ENCODE results near the gene PLA1A. TPM values are rescaled to one million over a fixed set of nuclear protein-coding genes. Genes with fewer than 3 reads are reported as not detected.

The PLA1A gene
- total and polyA plus RNA-seq, 10 of the 15 experiments (the other 5 are each of a cell fraction or from before 2014, with no cell fraction given) = 2.9 to 106 (median 4.8) TPM

DNA sequence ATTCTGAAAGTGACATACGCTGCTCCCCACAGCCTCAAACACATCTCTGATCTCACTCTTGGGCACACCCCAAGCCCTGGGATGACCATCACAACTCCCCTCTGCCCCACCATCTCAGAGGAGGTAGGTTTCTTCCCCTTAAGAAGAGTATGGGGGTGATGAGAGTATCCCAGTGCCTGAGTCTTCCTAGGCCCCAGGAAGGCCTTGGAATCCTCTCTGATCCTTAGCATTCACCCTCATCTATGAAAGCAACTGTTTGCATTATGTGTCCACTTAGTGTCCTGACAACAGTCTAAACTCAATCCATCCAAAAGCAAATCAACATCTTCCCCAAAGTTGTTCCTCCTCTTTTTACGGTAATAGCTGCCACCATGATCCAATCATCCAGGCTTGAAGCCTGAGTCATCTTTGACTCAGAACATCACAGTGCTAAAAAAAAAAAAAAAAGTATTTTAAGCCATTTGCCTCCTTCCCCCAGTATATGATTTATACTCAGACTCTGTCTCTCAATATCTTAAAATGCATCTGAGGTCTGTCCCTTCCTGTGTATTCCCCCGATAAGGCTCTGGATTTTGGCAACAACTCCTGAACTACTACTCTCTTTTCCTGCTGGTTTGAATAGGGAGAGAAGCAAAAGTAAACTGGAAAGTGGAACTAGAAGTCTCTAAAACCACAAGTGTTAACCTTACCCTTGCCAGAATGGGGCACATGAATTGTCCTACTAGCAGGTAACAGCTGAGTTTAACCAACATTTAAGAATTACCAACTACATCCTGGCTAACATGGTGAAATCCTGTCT is 40.2 kb downstream of the PLA1A start (continued):
- TF ChIP-seq ZNF217 (IDR thresholded peaks at IDR 0.05) (no peak), RUNX3 (IDR thresholded peaks at IDR 0.05; ENCODE audit: low read length) (peak; percentile 94), ZNF384 (IDR thresholded peaks at IDR 0.05; ENCODE audit: borderline replicate concordance, low read depth, low read length) (peak; percentile 67), IRF4 (IDR thresholded peaks at IDR 0.05; ENCODE audit: low read depth, low read length) (0 out of 2 replicates have a peak, but pooled peaks have one; percentile 7), MTA2 (IDR thresholded peaks at IDR 0.05; ENCODE audit: low read depth) (peak; percentile 42), IKZF2 (IDR thresholded peaks at IDR 0.05) (peak; percentile 90 to 93), LARP7 (IDR thresholded peaks at IDR 0.05) (no peak), NR2C2 (IDR thresholded peaks at IDR 0.05; ENCODE audit: borderline replicate concordance, control insufficient read depth, insufficient read length, low read depth) (no peak), PAX5 (IDR thresholded peaks at IDR 0.05; ENCODE audit: borderline replicate concordance, low read depth, low read length) (0 out of 2 replicates have a peak, but pooled peaks have one; percentile 36)
- TF ChIP-seq, protein P1, sequence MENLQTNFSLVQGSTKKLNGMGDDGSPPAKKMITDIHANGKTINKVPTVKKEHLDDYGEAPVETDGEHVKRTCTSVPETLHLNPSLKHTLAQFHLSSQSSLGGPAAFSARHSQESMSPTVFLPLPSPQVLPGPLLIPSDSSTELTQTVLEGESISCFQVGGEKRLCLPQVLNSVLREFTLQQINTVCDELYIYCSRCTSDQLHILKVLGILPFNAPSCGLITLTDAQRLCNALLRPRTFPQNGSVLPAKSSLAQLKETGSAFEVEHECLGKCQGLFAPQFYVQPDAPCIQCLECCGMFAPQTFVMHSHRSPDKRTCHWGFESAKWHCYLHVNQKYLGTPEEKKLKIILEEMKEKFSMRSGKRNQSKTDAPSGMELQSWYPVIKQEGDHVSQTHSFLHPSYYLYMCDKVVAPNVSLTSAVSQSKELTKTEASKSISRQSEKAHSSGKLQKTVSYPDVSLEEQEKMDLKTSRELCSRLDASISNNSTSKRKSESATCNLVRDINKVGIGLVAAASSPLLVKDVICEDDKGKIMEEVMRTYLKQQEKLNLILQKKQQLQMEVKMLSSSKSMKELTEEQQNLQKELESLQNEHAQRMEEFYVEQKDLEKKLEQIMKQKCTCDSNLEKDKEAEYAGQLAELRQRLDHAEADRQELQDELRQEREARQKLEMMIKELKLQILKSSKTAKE (IDR thresholded peaks at IDR 0.05; ENCODE audit: low read depth, poor library complexity, severe bottlenecking) = peak; percentile 33
- TF ChIP-seq, protein P2, sequence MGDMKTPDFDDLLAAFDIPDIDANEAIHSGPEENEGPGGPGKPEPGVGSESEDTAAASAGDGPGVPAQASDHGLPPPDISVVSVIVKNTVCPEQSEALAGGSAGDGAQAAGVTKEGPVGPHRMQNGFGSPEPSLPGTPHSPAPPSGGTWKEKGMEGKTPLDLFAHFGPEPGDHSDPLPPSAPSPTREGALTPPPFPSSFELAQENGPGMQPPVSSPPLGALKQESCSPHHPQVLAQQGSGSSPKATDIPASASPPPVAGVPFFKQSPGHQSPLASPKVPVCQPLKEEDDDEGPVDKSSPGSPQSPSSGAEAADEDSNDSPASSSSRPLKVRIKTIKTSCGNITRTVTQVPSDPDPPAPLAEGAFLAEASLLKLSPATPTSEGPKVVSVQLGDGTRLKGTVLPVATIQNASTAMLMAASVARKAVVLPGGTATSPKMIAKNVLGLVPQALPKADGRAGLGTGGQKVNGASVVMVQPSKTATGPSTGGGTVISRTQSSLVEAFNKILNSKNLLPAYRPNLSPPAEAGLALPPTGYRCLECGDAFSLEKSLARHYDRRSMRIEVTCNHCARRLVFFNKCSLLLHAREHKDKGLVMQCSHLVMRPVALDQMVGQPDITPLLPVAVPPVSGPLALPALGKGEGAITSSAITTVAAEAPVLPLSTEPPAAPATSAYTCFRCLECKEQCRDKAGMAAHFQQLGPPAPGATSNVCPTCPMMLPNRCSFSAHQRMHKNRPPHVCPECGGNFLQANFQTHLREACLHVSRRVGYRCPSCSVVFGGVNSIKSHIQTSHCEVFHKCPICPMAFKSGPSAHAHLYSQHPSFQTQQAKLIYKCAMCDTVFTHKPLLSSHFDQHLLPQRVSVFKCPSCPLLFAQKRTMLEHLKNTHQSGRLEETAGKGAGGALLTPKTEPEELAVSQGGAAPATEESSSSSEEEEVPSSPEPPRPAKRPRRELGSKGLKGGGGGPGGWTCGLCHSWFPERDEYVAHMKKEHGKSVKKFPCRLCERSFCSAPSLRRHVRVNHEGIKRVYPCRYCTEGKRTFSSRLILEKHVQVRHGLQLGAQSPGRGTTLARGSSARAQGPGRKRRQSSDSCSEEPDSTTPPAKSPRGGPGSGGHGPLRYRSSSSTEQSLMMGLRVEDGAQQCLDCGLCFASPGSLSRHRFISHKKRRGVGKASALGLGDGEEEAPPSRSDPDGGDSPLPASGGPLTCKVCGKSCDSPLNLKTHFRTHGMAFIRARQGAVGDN (IDR thresholded peaks at IDR 0.05) = peak; percentile 0
- TF ChIP-seq, protein P3, sequence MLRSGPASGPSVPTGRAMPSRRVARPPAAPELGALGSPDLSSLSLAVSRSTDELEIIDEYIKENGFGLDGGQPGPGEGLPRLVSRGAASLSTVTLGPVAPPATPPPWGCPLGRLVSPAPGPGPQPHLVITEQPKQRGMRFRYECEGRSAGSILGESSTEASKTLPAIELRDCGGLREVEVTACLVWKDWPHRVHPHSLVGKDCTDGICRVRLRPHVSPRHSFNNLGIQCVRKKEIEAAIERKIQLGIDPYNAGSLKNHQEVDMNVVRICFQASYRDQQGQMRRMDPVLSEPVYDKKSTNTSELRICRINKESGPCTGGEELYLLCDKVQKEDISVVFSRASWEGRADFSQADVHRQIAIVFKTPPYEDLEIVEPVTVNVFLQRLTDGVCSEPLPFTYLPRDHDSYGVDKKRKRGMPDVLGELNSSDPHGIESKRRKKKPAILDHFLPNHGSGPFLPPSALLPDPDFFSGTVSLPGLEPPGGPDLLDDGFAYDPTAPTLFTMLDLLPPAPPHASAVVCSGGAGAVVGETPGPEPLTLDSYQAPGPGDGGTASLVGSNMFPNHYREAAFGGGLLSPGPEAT (IDR thresholded peaks at IDR 0.05; ENCODE audit: low read depth) = peak; percentile 74
- TF ChIP-seq, protein P4, sequence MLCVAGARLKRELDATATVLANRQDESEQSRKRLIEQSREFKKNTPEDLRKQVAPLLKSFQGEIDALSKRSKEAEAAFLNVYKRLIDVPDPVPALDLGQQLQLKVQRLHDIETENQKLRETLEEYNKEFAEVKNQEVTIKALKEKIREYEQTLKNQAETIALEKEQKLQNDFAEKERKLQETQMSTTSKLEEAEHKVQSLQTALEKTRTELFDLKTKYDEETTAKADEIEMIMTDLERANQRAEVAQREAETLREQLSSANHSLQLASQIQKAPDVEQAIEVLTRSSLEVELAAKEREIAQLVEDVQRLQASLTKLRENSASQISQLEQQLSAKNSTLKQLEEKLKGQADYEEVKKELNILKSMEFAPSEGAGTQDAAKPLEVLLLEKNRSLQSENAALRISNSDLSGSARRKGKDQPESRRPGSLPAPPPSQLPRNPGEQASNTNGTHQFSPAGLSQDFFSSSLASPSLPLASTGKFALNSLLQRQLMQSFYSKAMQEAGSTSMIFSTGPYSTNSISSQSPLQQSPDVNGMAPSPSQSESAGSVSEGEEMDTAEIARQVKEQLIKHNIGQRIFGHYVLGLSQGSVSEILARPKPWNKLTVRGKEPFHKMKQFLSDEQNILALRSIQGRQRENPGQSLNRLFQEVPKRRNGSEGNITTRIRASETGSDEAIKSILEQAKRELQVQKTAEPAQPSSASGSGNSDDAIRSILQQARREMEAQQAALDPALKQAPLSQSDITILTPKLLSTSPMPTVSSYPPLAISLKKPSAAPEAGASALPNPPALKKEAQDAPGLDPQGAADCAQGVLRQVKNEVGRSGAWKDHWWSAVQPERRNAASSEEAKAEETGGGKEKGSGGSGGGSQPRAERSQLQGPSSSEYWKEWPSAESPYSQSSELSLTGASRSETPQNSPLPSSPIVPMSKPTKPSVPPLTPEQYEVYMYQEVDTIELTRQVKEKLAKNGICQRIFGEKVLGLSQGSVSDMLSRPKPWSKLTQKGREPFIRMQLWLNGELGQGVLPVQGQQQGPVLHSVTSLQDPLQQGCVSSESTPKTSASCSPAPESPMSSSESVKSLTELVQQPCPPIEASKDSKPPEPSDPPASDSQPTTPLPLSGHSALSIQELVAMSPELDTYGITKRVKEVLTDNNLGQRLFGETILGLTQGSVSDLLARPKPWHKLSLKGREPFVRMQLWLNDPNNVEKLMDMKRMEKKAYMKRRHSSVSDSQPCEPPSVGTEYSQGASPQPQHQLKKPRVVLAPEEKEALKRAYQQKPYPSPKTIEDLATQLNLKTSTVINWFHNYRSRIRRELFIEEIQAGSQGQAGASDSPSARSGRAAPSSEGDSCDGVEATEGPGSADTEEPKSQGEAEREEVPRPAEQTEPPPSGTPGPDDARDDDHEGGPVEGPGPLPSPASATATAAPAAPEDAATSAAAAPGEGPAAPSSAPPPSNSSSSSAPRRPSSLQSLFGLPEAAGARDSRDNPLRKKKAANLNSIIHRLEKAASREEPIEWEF (IDR thresholded peaks at IDR 0.05; ENCODE audit: insufficient replicate concordance, low read depth, low read length) = peak; percentile 48
- TF ChIP-seq, protein P5, sequence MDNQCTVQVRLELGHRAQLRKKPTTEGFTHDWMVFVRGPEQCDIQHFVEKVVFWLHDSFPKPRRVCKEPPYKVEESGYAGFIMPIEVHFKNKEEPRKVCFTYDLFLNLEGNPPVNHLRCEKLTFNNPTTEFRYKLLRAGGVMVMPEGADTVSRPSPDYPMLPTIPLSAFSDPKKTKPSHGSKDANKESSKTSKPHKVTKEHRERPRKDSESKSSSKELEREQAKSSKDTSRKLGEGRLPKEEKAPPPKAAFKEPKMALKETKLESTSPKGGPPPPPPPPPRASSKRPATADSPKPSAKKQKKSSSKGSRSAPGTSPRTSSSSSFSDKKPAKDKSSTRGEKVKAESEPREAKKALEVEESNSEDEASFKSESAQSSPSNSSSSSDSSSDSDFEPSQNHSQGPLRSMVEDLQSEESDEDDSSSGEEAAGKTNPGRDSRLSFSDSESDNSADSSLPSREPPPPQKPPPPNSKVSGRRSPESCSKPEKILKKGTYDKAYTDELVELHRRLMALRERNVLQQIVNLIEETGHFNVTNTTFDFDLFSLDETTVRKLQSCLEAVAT (IDR thresholded peaks at IDR 0.05) = no peak

Data from GM12878 (cell line).